Measurements from ENCODE around the gene FNDC3B.

Gene FNDC3B

DNA sequence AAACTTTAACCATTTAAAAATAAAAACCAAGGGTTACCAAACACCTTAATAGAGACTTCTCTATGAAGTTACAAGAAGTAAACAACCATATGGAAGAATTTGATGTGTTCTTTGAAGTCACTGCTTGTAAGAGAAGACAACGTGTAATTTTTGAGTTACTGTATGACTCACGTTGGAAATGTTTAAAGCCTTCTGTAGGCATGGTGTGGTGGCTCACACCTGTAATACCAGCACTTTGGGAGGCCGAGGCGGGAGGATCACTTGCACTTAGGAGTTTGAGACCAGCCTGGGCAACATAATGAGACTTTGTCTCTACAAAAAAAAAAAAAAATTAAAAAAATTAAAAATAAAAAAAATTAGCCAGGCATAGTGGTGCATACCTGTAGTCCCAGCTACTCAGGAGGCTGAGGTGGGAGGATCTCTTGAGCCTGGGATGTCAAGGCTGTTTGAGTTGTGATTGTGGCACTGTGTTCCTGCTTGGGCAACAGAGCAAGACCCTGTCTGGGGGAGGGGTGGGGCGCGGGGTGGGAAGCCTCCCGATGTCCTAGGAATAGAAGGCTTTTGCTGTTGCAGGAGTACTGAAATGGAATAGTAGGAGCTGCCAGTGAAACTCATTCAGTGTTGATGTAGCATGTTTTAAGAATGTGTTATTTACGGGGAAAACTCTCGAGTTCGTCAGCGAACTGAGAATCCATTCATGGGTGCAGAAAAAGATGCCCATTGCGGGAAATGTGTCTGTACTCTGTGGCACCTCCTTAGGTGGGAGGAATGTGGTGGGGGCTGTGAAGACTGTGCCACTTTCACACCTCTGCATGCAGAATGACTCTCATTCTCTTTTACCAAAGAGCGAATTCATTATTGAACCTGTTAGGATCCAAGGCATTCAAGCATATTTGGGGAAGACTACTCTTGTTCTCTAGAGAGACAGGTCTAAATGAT, 134.2 kb downstream of the FNDC3B start:
- H3K4me1 ChIP-seq (ENCODE audit: control insufficient read depth, insufficient read depth, low read length): peaks cover 9% of the 10 kb centered on the region
- ChIA-PET CTCF (interaction anchor here (0.9 kb wide), 1 partner anchor 384 kb away, joined by 3 read pairs; no protein-coding TSS in a partner anchor), POLR2A (no interaction called here)
- H3K36me3 ChIP-seq (ENCODE audit: control insufficient read depth in 2 of 2, insufficient read depth in 1 of 2, low read length in 2 of 2): no peaks in the 10 kb centered on the region
- H3K27ac ChIP-seq (ENCODE audit: extremely low read depth, low read depth, low read length): no peak overlapping the region
- no peaks in the 10 kb centered on the region for H3K9me3 ChIP-seq (ENCODE audit: control insufficient read depth, insufficient read depth, low read depth, low read length)
- no peak for TF ChIP-seq ZNF10 (tag by site-specific recombination; IDR thresholded peaks at IDR 0.05)
- TF ChIP-seq ZNF311 (tag by site-specific recombination; IDR thresholded peaks at IDR 0.05; ENCODE audit: borderline replicate concordance): no peak
- no peak for TF ChIP-seq PBX3 (CRISPR knock-in tag; IDR thresholded peaks at IDR 0.05)
- H3K4me3 ChIP-seq (ENCODE audit: low read depth, low read length): no peak overlapping the region

- no peaks in the 10 kb centered on the region for H3K9me3 ChIP-seq (ENCODE audit: control insufficient read depth, insufficient read depth, low read depth, low read length)
- peaks cover 7% of the 10 kb centered on the region for H3K4me1 ChIP-seq (ENCODE audit: control insufficient read depth, insufficient read depth, low read length)
- ChIA-PET POLR2A (no interaction called here), CTCF (no interaction called here)
- H3K36me3 ChIP-seq (ENCODE audit: control insufficient read depth in 2 of 2, insufficient read depth in 1 of 2, low read length in 2 of 2): no peaks in the 10 kb centered on the region
- no peak overlapping the region for H3K4me3 ChIP-seq (ENCODE audit: low read depth, low read length)
- TF ChIP-seq ZNF621 (tag by site-specific recombination; IDR thresholded peaks at IDR 0.05) (no peak), PRDM1 (tag by site-specific recombination; IDR thresholded peaks at IDR 0.05) (peak; percentile 54; the same call in 1 of the 2 replicates), CTCF (tag by site-specific recombination; IDR thresholded peaks at IDR 0.05) (no peak)
- no peak overlapping the region for H3K27ac ChIP-seq (ENCODE audit: extremely low read depth, low read depth, low read length)
Observed at GRCh38 chr3:172174513-172175253, 135.3 kb downstream of the FNDC3B start.

GRCh38 chr3:172175254-172175599, 135.8 kb downstream of the FNDC3B start:
- ChIA-PET CTCF (no interaction called here), POLR2A (no interaction called here)
- no peak overlapping the region for H3K4me3 ChIP-seq (ENCODE audit: low read depth, low read length)
- no peak overlapping the region for H3K27ac ChIP-seq (ENCODE audit: extremely low read depth, low read depth, low read length)
- peaks cover 6% of the 10 kb centered on the region; the same call in 1 of the 2 replicates for H3K4me1 ChIP-seq (ENCODE audit: control insufficient read depth, insufficient read depth, low read length)
- no peaks in the 10 kb centered on the region for H3K9me3 ChIP-seq (ENCODE audit: control insufficient read depth, insufficient read depth, low read depth, low read length)
- no peaks in the 10 kb centered on the region for H3K36me3 ChIP-seq (ENCODE audit: control insufficient read depth in 2 of 2, insufficient read depth in 1 of 2, low read length in 2 of 2)
- TF ChIP-seq EGR2 (tag by site-specific recombination; IDR thresholded peaks at IDR 0.05; ENCODE audit: low read depth) (peak; percentile 42; the same call in 1 of the 2 replicates), ZNF670 (tag by site-specific recombination; IDR thresholded peaks at IDR 0.05; ENCODE audit: low read depth) (no peak), ZNF629 (tag by site-specific recombination; IDR thresholded peaks at IDR 0.05) (no peak), ZFHX2 (tag by site-specific recombination; conservative IDR thresholded peaks at IDR 0.05) (peak; percentile 66)

DNA sequence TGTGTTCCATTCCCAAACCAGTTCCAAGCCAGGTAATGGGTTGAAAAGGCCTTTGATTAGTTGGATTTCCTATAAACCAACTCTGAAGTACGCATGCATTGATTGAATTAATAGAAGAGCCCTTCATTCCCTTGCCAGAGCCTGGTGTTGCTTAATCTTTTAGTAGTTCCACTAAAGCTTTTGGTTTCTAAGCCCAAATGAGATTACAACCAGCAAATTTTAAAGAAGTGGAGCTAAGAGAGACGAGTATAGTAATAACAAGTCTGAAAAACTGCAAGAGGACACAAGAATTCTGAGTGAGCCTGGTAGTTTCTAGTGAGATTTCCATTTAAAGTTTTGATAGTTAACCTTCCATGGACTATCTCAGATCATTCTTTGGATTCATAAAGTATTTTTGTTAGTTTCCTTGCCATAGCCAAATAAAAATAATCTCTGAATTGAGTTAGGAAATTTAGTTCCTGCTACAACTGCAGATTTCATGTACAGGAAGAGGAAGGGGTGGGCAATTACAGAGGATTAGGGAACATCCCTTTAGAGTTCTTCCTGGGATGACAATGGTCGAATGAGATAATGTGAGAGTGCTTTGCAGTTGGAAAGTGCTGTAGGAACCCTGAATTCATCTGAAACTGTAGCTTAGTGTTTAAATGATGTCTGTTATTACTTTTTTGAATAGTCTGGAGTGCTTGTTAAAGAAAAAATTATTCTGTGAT, 136.8 kb downstream of the FNDC3B start:
- H3K9me3 ChIP-seq (ENCODE audit: control insufficient read depth, insufficient read depth, low read depth, low read length): no peaks in the 10 kb centered on the region
- ChIA-PET POLR2A (no interaction called here), CTCF (interaction anchor here (0.6 kb wide), 1 partner anchor 62 kb away, joined by 3 read pairs; no protein-coding TSS in a partner anchor)
- no peak overlapping the region for H3K4me3 ChIP-seq (ENCODE audit: low read depth, low read length)
- H3K36me3 ChIP-seq (ENCODE audit: control insufficient read depth in 2 of 2, insufficient read depth in 1 of 2, low read length in 2 of 2): no peaks in the 10 kb centered on the region
- H3K27ac ChIP-seq (ENCODE audit: extremely low read depth, low read depth, low read length): no peak overlapping the region
- peaks cover 4% of the 10 kb centered on the region; the same call in 1 of the 2 replicates for H3K4me1 ChIP-seq (ENCODE audit: control insufficient read depth, insufficient read depth, low read length)
- TF ChIP-seq ZNF571 (tag by site-specific recombination; IDR thresholded peaks at IDR 0.05) (no peak), GLI4 (tag by site-specific recombination; IDR thresholded peaks at IDR 0.05) (no peak), ZFHX2 (tag by site-specific recombination; conservative IDR thresholded peaks at IDR 0.05) (no peak), CTCF (tag by site-specific recombination; IDR thresholded peaks at IDR 0.05) (no peak), ZNF362 (tag by site-specific recombination; IDR thresholded peaks at IDR 0.05) (no peak), ZNF514 (tag by site-specific recombination; IDR thresholded peaks at IDR 0.05) (no peak), SP3 (tag by site-specific recombination; IDR thresholded peaks at IDR 0.05) (no peak), ZNF561 (tag by site-specific recombination; IDR thresholded peaks at IDR 0.05; ENCODE audit: borderline replicate concordance) (no peak), ZNF157 (tag by site-specific recombination; IDR thresholded peaks at IDR 0.05) (no peak)
